ENCODE results near the gene RPL27A.

- TF ChIP-seq CTCF (IDR thresholded peaks at IDR 0.05) = no peak
- TF ChIP-seq POLR2A (IDR thresholded peaks at IDR 0.05) = no peak
Observed at GRCh38 chr11:8698917-8699441, 16.4 kb downstream of the RPL27A start.

Measured in lower leg skin (tissue), 3 donors.